Neural progenitor cell (in vitro differentiated cells): Measurements from ENCODE around the gene EIF2A.

Experiments
- CTCF ChIP-seq: fragments of 200-600 bp; sonication (generic); IDR thresholded peaks from 2 replicates; pipeline ENCODE4 v1.5.1; 2017; ENCODE audit warnings: antibody characterized with exemption, mild to moderate bottlenecking
- EZH2 ChIP-seq: fragments of 200-600 bp; sonication (generic); IDR thresholded peaks from 2 replicates; pipeline ENCODE4 v1.6.1; 2017; ENCODE audit warnings: antibody characterized with exemption, mild to moderate bottlenecking, moderate library complexity
- EZH2phosphoT487 ChIP-seq: fragments of 200-600 bp; sonication (generic); IDR thresholded peaks from 2 replicates; pipeline ENCODE4 v1.6.1; 2017; ENCODE audit warnings: antibody characterized with exemption

DNA sequence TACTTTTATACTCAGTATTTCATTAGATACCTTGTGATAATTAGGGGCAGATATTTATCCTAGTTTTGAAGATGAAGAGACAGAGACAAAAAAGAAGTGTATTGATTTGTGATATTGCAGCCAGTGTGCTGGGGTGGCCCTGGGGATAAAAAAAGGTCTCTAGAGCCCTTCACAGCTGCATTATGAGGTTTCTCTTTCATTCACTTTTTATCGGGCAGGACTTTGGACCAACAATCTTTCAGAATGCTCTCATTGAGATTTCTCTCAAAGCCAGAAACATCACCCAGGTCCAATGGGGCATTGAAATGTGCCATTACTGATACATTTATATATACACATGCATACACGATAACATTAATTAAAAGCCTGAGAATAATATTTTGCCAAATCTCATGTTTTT lies 36.0 kb downstream of the EIF2A start:
- no peak for TF ChIP-seq CTCF
- TF ChIP-seq EZH2phosphoT487, result no peak
- TF ChIP-seq EZH2, result no peak
